Left hindlimb (tissue), 1 donor: Measurements from ENCODE around the gene F11R.
A peak's percentile ranks its signal among the peaks of the same experiment; 100 is the strongest.
"Not testable (repeated sequence)": the region's sequence is repeated elsewhere in the genome, so short reads cannot be mapped to it uniquely, and the experiment has no call there.

Experiments used
- DNase-seq: peaks from one replicate; pipeline ENCODE4 v3.0.0-alpha.2; 2018

Gene F11R

DNA sequence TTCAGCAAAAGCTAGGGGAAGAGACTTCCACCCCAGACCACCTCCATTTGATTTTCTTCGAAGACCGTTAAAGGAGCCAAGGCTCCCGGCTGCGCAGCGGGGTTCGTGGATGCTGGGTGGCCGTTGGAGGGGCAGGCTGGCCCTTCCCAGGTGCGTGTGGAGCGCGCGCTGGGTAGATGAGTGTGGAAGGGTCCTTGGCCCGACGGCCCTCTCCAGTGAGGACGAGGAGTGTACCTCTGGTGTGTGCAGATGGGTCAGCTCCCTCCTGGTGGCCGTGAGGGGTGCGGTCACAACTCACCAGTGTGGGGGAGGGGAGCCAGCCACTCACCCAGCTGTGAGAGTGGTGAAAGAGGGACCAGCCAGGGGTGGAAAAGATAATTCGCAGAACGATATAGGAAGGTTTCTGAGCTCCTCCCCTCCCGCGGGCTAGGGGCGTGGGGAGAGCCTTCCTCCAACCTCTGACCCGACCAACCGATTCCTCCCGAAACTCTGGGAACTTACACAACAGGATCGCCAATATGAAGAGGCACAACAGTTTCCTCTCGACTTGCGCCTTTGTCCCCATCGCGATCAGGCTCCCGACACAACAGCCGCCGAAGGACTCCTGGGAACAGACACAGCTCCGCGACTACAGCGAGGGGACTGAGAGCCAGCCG is at the start of gene F11R:
Gene F11R (minus strand): TSS at position 644 of the 656 bp plus-strand sequence. CDS start 79 bp downstream, at position 565.
- DNase-seq, result no peak

DNA sequence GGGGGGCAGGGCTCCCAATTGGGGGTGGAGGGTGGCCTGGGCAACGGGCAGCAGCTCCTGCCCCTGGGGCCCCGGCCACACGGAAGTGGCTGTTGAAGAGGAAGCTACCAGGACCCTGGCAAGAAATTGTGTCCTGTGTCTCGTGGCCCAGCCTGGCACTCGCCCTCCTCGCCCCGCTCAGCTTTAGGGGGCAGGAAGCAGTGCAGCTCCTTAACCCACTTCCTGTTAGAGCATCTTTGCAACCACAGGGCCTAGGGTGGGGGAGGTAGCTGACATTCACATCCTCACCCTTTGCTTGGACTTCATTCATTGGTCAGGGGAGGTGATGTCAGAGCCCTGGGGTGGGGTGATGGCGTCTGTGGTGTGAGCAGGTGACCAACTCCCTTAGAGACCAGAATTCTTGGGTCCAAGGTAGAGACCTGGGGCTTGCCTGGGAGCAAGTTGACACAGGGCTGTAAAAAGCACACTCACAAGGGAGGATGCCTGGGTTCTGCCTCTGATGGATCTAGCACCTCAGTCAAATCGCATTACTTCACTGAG is 48.8 kb upstream of the F11R start, which contains the start of gene ARHGAP30:
Gene ARHGAP30 (minus strand): TSS at position 161 of the 540 bp plus-strand sequence. CDS start 267 bp downstream, outside the sequence.
- no peak for DNase-seq

DNA sequence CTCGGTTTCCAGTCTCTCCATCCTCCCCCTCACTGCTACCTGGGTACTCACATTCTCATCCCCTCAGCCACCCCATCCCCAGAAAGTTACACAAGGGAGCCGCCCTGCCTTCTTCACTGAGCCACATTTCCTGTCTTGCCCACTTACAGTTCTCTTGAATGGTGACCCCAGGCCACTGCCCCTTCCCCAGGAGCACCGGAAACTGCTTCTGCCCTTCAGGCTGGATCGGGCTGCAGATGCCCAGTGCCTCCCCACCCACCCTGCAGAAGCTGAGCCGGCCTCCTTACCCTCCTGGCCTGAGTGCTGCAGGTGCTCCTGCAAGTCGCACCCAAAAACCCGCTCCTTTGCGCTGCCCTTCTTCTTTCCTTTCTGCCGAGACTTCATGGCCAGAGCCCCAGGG is 48.3 kb upstream of the F11R start:
- DNase-seq, result no peak

DNA sequence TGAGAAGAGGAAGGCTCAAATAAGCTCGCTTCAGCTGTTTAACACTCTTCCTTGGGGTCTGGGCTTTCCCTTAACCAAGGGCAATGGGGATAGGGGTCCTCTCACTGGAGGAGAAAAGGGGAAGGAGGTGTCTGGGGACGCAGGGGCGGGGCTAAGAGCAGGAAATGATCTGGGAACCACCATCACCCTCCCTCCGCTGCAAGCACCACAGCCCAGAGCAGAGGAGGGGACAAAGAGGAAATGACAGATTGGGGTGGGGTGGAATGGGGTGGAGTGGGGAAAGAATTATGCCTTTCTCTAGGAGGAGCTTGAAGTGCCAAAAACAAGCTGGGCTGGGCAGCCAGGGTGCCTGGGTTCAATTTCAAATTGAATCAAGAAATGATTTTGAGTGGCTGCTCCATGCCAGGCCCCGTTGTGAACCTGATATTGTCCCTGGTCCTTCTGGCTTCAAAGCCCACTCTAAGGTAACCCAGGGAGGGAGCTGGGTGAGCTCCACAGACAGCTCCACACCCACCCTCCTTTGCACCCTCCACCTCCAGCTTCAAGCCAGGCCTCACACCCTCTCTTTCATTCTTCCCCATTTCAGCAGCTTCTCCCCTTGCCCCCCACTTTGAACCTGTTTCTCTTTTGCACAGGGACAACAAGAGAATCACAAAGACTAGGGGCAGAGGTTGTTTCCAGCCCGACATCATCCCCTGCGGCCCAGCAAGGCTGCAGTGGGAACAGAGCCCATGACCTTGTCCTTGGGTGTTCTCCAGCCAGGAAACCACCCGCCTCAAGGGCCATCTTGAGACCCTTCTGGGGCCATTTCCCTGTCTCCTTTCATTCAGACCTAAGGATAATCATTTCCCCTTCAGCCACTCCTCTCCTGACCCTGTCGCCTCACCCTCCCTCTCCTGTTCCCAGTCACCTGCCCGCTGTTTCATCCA is 47.6 kb upstream of the F11R start:
- no peak for DNase-seq

DNA sequence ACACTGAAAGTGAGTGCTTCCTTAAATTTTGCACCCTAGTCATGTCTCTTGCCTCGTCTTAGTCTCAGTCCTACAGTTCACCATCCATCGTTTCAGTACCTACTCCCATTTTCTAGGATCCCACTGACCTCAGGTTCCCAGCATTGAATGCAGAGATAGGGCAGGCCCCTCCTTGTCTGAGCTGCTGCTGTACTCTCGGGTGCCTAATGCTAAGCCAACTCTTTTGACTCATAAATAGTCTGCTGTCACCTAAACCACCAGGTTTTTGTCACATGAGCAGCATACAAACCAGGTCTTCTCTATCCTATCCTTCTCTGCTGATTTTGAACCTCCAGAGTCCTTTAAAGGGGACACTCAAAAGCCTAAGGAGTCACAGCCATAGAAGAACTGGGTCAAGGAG is 45.7 kb upstream of the F11R start:
- DNase-seq, result no peak

DNA sequence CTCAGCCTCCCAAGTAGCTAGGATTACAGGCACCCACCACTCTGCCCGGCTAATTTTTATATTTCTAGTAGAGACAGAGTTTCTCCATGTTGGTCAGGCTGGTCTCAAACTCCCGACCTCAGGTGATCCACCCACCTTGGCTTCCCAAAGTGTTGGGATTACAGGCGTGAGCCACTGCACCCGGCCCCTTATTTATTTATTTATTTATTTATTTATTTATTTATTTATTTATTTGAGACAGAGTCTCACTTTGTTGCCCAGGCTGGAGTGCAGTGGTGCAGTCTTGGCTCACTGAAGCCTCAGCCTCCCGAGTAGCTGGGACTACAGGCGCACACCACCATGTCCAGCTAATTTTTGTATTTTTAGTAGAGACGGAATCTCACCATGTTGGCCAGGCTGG is 44.7 kb upstream of the F11R start:
- not testable (repeated sequence) for DNase-seq

DNA sequence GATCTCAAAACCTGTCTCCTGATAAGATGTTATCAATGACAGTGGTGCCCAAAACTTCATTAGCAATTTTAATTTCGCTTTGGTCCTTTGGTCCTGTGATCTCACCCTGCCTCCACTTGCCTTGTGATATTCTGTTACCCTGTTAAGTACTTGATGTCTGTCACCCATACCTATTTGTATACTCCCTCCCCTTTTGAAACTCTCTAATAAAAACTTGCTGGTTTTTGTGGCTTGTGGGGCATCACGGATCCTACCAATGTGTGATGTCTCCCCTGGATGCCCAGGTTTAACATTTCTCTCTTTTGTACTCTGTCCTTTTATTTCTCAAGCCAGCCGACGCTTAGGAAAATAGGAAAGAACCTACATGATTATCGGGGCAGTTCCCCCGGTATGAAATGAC is 43.0 kb upstream of the F11R start:
- DNase-seq, result not testable (repeated sequence)

DNA sequence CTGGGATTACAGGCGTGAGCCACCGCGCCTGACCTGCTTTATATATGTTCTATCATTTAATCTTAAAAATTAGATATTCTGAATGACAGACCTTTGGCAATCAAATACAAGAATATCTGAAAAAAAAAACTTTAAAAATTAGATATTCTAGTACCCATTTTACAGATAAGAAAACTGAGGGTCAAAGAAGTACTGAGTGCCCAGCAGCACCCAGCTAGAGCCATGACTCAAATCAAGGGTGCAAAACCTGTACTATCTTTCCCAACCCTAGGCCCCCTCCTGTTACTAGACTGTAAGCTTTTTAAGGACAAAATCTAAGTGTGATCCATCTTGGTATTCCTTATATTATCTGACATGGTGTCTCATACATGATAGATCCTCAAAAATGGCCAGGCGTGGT is 40.5 kb upstream of the F11R start:
- DNase-seq, result no peak

DNA sequence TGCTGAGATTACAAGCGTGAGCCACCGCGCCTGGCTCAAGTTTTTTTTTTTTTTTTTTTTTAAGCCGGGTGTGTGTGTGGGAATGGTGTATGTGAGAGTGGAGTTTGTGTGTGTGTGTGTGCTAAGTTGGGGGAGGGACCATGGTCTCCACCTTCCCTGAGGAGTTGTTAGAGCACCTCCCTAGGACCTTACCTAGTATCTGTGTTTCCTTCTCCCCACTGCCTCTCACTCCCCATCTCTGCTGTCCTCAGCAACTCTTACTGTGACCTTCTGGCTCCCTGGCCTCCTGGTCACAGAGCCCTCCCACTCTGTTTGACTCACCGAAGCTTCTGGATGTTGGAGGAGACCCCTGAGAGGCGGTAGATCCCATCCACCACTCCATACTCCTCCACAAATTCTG is 38.3 kb upstream of the F11R start:
- no peak for DNase-seq

DNA sequence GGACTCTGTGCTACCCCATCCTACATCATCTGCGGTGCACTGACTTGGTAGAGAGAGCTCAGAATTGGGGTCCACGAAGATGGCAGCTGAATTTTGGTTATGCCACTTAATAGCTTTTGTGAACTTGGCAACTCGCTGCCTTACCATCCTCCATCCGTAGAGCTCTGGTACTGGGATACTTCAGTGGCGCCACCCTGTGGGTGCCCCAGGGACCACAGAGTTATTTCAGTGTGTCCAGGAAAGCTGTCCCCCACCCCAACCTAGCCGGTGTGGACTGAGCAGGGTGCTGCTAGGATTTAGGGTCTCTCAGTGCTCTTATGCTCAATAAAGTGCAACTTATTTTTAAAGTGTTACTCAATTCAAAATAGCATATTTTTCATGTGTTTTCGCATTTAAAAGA is 33.9 kb upstream of the F11R start:
- DNase-seq, result no peak

DNA sequence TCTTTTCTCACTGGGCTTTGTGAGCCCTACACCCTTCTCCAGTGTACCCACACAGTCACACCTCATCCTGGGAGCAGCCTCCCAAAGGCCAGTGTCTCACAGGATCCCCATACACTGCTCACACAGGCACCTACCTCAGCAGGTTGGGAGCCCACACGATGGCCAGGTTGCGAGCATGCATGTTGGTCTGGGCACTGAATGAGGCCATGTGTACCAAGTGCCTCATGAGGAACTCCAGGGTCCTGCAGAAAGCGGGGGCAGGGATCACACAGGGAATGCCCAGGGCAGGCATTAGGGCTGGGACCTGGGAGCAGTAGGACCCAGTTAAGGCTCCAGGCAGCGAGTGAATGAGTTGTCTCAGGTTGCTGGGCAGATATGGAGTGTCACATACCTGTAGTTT is 33.3 kb upstream of the F11R start:
- DNase-seq, result no peak

DNA sequence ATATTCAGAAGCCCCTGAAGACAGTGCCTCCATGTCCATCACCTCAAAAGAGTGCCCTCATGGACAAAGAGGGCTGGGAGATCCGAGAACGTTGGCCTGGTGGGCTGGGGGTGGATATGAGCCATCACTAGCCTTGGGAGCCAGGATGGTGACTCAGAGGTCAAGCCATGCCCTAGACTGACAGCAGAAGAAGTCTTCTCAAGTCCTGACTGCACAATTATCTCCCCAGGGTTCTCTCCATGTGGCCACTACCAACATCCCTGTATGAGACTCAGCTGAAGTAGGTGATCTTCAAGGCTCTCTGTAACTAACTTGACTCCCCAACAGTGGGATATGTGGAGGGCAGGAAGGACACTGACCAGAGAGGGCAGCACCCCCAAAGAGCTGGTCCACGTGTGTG is 31.9 kb upstream of the F11R start:
- no peak for DNase-seq

DNA sequence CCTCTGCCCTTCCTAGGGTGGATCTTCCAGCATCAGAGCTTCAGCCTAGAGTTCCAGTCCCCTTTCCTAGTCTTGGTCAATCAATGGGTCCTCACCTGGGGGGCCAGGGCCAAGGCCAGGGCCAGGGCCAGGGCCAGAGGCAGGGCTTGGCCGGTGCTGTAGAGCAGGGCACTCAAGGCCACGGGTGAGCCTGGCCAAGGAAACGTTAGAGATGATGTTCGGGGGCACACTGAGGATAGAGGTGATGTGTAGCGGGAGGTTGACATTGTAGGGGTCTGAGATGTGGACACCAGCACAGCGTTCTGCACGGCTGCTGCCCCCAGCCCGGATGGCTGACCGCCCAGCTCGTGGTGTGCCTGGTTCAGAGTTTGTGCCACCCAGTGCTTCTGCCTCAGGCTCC is 30.3 kb upstream of the F11R start:
- no peak for DNase-seq

DNA sequence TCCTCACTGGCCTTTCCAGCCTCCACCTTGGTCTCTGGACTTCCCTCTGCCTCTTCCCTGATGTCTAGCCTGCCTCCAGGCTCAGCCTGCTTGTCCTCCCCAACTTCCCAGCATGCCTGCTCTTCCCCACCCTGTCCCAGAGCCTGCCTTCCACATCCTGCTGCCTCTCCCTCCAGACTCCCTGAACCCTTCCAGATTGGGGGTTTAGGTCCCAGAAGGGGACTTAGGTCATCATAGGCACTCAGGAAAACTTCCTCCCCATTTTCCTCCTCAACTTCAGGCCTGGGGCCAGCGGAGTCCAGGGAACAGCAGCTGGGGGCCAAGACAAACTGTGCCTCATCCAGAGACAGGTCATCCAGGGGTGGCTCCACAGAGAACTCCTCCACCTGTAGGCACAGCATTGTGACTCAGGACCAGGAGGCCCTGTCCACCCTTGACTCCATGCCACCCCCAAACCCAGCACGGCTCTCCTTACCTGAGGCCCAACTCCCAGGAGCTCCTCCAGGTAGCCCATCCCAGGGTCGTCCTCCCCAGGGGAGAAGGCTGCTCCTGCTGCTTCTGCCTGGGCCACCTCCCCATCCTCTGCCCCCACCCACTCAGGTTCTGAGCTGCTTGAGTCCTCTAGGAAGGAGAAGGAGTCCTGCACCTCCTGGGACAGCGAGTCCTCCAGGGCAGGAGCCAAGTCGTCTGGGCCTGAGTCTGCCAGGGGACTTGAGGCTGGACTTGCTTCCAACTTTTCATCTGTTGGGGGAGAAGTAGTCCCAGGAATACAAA is 28.2 kb upstream of the F11R start:
- no peak for DNase-seq

DNA sequence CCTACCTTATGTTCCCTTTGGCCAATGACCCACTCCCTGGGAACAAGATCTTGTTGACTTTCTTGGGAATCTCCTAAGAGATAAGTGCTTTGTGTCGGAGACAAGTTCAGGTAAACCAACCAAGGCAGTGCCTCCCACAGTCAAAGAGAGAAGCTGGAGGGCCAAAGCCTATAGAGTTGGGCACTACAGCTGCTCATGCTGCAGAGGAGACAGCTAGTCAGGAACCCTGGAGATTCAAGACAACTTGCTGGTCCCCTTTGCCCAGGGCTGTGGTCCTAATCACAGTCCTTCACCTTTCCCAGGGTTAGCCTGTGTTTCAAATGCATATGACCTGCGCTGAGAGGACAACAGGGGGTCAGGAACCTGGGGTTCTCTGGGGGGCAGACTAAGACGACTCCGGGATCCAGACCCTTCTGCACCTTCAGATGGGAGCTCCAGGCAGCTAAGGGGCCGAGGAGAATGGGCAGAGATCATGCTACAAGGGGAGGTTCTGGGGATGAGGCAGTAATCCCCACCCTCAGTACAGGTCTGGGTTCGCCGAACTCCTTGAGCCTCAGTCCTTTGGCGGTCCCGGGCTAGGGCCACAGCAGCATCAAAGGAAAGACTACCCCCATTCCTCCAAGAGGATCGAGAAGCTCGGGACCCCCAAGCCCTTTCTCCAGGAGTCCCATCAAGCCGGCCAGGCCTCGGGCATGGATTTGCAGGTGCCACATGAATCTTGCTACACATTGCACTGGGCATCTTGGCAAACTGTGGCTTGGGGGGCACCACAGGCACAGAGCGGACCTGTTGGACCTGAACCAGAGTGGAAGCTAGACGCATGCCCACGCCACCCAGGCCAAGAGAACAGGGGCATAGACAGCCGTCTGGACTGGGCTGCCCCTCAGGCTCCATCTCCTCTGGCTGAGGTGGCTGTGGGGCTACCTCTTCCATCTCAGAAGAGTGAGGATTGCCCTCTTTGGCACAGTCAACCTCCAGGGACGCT is 26.8 kb upstream of the F11R start:
- DNase-seq, result no peak

DNA sequence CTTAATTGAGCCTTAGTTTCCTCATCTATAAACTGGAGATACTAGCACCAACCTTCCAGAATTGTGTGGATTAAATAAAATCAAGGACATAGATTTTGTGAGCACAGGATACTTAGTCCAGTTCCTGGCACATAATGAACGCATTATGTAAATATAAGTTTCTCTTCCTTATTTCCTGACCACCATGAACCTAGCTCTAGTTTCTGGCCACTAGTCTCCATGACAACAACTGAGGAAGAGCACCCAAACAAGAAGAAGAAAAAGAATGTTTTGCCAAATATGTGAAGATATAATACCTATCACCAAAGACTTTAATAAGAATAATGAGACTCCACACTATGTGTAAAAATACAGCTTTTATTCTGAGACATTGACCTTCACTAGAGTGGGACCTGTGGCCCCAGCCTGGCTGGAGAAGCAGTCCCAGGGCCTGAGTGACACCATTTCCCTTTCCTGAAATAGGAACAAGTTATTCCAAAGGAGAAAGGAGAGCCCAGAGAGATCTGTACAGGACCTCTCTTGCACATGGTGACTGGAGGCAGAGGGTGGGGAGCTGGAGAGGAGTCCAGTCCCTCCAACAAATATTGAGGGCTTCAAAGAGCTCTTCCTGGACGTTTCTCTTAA is 25.8 kb upstream of the F11R start:
- no peak for DNase-seq

DNA sequence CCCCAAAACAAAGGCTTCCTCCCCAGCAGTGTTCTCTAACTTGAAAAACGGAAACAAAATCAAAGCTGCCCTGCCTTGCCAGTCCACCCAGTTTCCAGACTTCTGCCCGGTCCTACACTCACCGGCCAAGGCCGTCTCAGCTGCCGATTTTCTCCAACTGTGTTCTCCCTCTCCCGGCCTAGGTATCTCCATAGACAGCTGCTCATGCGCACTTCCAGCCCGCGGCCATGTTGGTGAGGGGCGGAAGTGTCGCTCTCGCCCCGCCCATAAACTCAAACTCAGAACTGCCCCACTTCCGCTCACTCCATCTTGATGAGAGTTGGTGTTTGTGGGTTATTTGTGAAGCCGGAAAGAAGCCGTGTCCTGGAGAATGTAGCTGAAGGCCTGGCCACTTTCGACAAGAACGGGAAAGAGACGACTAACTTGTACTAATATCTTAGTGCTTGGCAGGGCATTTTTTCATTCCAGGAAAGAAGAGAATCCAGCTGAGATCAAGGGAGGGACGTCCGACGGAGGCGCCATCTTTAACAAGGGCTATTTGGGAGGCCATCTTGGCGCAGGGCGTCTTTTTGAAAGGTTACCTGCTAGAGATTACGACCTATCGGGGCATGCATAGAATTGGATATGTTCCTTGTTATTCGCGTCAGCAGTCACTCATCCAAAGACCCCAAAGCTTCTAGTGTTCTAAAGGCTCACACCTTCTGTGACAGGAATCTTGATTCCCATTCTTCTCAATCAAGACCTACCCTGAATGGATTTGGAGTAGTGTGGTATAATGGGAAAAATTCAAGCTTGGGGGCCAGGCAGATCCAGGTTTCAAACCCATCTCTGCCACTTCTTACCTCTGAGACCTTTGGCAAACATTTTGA is 25.0 kb upstream of the F11R start, which contains the start of gene USF1:
Gene USF1 (minus strand): TSS at position 242 of the 869 bp plus-strand sequence. CDS start 2,702 bp downstream, outside the sequence.
- DNase-seq, result peak; percentile 97

DNA sequence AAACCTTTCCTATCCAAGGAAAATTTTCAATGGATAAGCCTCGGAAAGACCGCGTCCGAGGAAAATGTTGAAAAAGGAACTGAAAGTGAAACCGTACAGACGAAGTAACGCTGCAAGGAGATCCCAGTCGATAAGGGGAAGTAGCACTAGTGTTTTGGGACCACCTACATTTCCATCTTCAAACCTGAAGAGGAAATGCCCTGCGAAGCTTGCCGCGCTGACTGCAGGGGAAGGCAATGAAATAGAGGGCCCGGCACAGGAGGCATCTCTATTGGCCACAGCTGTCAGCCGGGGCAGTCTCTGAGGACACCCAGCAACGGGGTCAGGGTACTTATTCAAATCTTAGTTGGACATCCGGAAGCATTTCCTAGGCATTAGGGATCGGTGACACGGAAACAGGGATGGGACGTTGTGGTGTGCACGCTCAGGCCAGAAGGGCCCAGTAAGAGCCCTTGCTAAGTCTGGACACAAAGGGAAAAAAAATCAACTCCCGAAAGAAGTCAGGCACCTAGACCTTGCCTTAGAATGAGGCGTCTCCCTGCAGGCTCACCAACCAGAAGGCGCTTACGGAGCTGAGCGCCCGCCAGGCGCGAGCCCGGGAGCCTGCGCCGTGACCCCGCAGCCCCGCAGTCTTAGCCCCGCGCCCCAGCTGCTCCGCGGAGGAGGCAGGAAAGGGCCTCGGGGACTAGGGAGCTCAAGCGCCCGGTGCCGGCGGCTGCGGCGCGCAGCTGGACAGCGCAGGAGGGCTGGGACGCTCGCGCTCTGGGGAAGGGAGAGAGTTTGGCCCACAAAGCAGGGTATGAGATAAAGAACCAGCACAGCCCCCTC is 24.2 kb upstream of the F11R start:
- DNase-seq, result peak; percentile 73

DNA sequence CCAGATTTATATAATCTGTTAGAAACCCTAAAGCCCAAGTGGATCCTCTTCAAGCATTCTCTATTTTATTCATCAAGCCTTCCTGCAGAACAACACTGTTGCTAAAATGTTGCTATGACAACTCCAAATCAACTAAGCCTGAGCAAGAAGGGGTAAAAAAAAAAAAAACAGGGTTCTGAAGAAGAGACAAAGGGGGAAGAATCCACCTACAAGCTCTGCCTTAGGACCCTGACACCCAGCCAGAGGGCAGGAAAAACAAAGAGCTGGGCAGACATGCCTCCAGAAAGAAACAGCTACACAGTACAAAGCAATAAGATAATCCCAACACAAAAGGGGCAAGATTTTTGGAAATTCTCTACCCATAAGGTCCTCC is 23.6 kb upstream of the F11R start:
- no peak for DNase-seq
